K562 (cell line): Measurements from ENCODE around the gene ACVR2B. TPM values are rescaled to one million over a fixed set of nuclear protein-coding genes. Genes with fewer than 3 reads are reported as not detected.
A peak's percentile ranks its signal among the peaks of the same experiment; 100 is the strongest.

Experiments
- ESRRA ChIP-seq: fragments of 450-650 bp; IDR thresholded peaks from 2 replicates; pipeline ENCODE4 v1.6.1; 2014; ENCODE audit warnings: low read depth, mild to moderate bottlenecking, moderate library complexity, borderline replicate concordance
- MYBL2 ChIP-seq, 2 experiments: fragments of 450-650 bp in 1 of 2; sonication (generic) in 1 of 2; formaldehyde crosslinking in 1 of 2; IDR thresholded peaks; 2 replicates each; pipeline versions ENCODE4 v1.6.1 to v1.8.1; 2017 to 2022; ENCODE audit warnings: borderline replicate concordance in 1 of 2, inconsistent platforms in 1 of 2, low read depth in 1 of 2, mild to moderate bottlenecking in 1 of 2, missing genetic modification reagents in 1 of 2, moderate library complexity in 1 of 2
- MYC ChIP-seq, 2 experiments: fragments of 250-450 bp in 1 of 2; sonication (Bioruptor Pico) in 1 of 2; IDR thresholded peaks; 2 replicates each; pipeline versions ENCODE4 v1.5.1 to v1.6.1; 2012 to 2021; ENCODE audit warnings: low read depth in 2 of 2, borderline replicate concordance in 1 of 2, improper control_type of control experiment in 1 of 2, low read length in 1 of 2, mild to moderate bottlenecking in 1 of 2, moderate library complexity in 1 of 2
- NFRKB ChIP-seq: fragments of 450-650 bp; IDR thresholded peaks from 2 replicates; pipeline ENCODE4 v1.6.1; 2016; ENCODE audit warnings: low read depth
- RERE ChIP-seq: sonication (generic); formaldehyde crosslinking; IDR thresholded peaks from 2 replicates; pipeline ENCODE4 v1.8.0; 2023; ENCODE audit warnings: missing genetic modification reagents, mild to moderate bottlenecking, borderline replicate concordance
- RFX1 ChIP-seq: fragments of 450-650 bp; IDR thresholded peaks from 2 replicates; pipeline ENCODE4 v1.6.1; 2016; ENCODE audit warnings: mild to moderate bottlenecking, moderate library complexity
- USF2 ChIP-seq: sonication (generic); formaldehyde crosslinking; IDR thresholded peaks from 2 replicates; pipeline ENCODE4 v1.5.0; 2020; ENCODE audit warnings: missing genetic modification reagents
- ZNF318 ChIP-seq, 2 experiments: fragments of 450-650 bp; IDR thresholded peaks; 2 replicates each; pipeline ENCODE4 v1.6.1; 2016; ENCODE audit warnings: mild to moderate bottlenecking in 2 of 2, borderline replicate concordance in 1 of 2, low read depth in 1 of 2, moderate library complexity in 1 of 2
- ZNF77 ChIP-seq: fragments of 250-450 bp; sonication (Bioruptor Pico); IDR thresholded peaks from 2 replicates; pipeline ENCODE4 v1.5.0; 2020
- polyA plus RNA-seq, 8 experiments: library from polyadenylated mRNA; depleted of rRNA in 4 of 8; stranded (reverse) in 5 of 8; unstranded in 3 of 8; fragments of >200 nt; fragmentation: Nextera tagmentation in 2 of 8; fragmentation: Illumina TruSeq in 1 of 8; extraction: Ambion mirVana in 2 of 8; extraction: Trizol in 1 of 8; gene quantifications; 2 replicates each; pipeline versions ENCODE4 v1.2.1 to v1.2.3, GENCODE V29; 2011 to 2014; ENCODE audit warnings: inconsistent platforms in 1 of 8, missing spikeins in 1 of 8
- total RNA-seq, 7 experiments: library from RNA; depleted of rRNA in 6 of 7; stranded (reverse); fragments of >200 nt in 6 of 7; fragmentation: Illumina TruSeq in 2 of 7; extraction: Trizol in 2 of 7; gene quantifications; 2 replicates each; pipeline versions ENCODE4 v1.2.1 to v1.2.3, GENCODE V29; 2011 to 2021; ENCODE audit warnings: low replicate concordance in 1 of 7

The ACVR2B gene
- total and polyA plus RNA-seq, 9 of the 15 experiments (the other 6 are each of a cell fraction or from before 2014, with no cell fraction given) = 1.8 to 23.7 (median 7.1) TPM

DNA sequence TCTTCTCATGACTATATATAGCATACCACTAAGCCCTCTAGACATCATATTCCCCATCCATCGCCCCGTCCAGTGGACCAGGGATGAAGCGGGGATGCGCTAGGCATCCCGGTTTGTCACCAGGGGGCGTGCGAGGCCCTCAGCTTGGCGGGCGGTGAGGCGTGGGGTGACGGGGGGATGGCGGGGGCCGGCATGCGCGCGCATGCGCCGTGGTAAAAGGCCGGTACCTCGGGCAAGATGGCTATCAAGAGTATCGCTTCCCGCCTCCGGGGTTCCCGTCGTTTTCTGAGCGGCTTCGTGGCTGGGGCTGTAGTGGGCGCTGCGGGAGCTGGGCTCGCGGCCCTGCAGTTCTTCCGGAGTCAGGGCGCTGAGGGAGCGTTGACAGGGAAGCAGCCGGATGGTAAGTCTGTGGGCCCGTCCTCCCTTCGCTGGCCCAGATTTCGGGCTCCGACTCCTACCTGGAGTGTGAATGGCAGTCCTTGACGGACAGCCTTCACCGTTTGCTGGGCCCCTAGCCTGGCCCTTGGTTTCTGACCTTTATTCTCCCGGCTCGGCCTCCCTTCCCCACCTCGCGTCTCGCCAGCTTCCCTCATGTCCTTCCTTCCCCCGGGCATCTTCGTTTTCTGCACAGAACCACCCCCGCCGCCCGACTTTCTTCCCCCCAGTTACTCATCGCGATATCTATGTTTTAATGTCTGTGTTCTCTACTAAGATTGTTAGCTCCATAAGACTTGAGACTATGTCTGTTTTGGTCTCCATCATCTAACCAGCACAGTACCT is 42.6 kb downstream of the ACVR2B start, which contains the start of gene EXOG (continued):
- TF ChIP-seq USF2 (no peak), RERE (CRISPR knock-in tag) (no peak), MYBL2 (IDR thresholded peaks at IDR 0.05; ENCODE audit: low read depth) (no peak), MYBL2 (CRISPR knock-in tag; IDR thresholded peaks at IDR 0.05; ENCODE audit: borderline replicate concordance) (no peak), NFRKB (peak; percentile 90), ZNF318 (IDR thresholded peaks at IDR 0.05; ENCODE audit: borderline replicate concordance in 1 of 2, low read depth in 1 of 2) (no peak), RFX1 (no peak), ESRRA (peak; percentile 62), MYC (IDR thresholded peaks at IDR 0.05; ENCODE audit: low read depth, low read length) (peak; percentile 82), MYC (CRISPR knock-in tag; IDR thresholded peaks at IDR 0.05; ENCODE audit: borderline replicate concordance, low read depth) (no peak), ZNF77 (no peak)
